ENCODE measurements around the gene RACK1.

GRCh38 chr5:181259283-181259682 lies 15.6 kb upstream of the RACK1 start:
- TF ChIP-seq POLR2A (IDR thresholded peaks at IDR 0.05) (no peak), CTCF (IDR thresholded peaks at IDR 0.05) (no peak)

Measured in uterus (tissue), 2 donors.